RWPE1 (cell line): ENCODE measurements around the gene TSPO2.

Experiments used
- CTCF ChIA-PET: fragments of 350-600 bp; sonication (Branson Sonifier 250); formaldehyde crosslinking; extraction: SDS; loops from one replicate; lab custom pipeline; 2021; lab: Yijun Ruan, JAX
- POLR2A ChIA-PET: fragments of 400-600 bp; formaldehyde crosslinking; extraction: SDS; loops from one replicate; lab custom pipeline; 2020; ENCODE audit warnings: antibody characterized with exemption; ENCODE audit not compliant: low non-redundant PET; lab: Yijun Ruan, JAX
- DNase-seq: peaks from one replicate; pipeline ENCODE4 v3.0.0; 2012; ENCODE audit warnings: low spot score
- H3K27ac ChIP-seq: fragments of 450-650 bp; 2 replicates; pipeline ENCODE4 v1.5.1; 2017
- TF ChIP-seq, protein P1 (sequence below): fragments of 450-650 bp; conservative IDR thresholded peaks from 2 replicates; pipeline ENCODE4 v1.5.1; 2017; ENCODE audit warnings: low read depth, mild to moderate bottlenecking

Gene TSPO2

DNA sequence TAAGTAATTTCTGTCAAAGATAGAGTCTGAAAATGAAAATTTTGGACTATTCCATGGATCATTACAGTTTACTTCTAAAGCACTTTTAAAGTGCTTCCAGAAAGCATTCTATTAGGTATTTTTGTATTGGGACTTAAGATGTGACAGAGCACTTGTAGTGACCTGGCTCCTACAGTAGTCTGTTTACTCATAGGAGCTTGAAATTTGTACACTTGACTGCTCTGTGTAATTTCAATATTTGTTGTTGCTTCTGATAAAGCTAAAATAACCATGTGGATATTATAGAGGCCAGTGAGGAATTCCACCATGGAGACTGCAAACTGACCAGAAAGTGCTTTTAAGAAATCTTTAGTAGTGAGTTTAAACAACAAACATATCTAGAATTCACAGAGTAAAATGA, 40.8 kb downstream of the TSPO2 start:
- TF ChIP-seq, protein P1, sequence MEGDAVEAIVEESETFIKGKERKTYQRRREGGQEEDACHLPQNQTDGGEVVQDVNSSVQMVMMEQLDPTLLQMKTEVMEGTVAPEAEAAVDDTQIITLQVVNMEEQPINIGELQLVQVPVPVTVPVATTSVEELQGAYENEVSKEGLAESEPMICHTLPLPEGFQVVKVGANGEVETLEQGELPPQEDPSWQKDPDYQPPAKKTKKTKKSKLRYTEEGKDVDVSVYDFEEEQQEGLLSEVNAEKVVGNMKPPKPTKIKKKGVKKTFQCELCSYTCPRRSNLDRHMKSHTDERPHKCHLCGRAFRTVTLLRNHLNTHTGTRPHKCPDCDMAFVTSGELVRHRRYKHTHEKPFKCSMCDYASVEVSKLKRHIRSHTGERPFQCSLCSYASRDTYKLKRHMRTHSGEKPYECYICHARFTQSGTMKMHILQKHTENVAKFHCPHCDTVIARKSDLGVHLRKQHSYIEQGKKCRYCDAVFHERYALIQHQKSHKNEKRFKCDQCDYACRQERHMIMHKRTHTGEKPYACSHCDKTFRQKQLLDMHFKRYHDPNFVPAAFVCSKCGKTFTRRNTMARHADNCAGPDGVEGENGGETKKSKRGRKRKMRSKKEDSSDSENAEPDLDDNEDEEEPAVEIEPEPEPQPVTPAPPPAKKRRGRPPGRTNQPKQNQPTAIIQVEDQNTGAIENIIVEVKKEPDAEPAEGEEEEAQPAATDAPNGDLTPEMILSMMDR, result no peak
- no peak overlapping the region for H3K27ac ChIP-seq
- ChIA-PET POLR2A (interaction anchor here (0.5 kb wide), 1 partner anchor 227 kb away, joined by 3 read pairs; no protein-coding TSS in a partner anchor), CTCF (interaction anchor here (0.5 kb wide), 1 partner anchor 10 kb away, joined by 3 read pairs; no protein-coding TSS in a partner anchor)
- DNase-seq, result no peak

DNA sequence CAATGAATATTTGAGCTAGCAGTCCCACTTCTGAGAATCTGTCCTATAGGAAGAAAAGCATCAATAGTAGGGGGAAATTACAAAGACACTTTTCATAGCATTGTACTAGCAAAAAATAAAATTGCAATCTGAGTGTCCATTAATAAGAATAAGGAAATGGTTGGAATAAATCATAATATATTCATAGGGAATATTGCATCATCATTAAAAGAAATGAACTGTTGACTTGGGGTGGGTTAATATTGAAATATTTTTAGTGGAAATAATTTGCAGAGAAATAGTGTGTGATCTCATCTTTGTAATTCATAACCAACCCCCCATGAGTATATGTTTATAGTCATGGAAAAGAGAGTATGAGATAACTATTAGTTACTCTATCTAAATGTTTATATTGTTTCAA, 42.9 kb downstream of the TSPO2 start:
- TF ChIP-seq, protein P1, result no peak
- ChIA-PET CTCF (no interaction called here), POLR2A (no interaction called here)
- H3K27ac ChIP-seq, result no peak overlapping the region
- DNase-seq, result no peak

DNA sequence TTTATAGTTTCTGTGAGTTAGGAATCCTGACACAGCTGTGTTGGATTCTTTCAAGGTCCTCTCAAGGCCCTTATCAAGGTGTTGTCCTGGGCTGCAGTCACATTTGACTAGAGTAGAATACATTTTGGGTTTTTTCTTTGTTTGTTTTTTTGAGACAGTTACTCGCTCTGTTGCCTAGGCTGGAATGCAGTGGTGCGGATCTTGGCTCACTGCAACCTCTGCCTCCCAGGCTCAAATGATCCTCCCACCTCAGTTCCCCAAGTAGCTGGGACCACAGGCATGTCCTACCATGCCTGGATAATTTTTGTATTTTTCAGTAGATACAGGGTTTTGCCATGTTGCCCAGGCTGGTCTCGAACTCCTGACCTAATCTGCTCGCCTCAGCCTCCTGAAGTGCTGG, 46.2 kb downstream of the TSPO2 start:
- H3K27ac ChIP-seq, result 0 out of 2 replicates have a peak overlapping the region, but pooled peaks have one; percentile 7
- POLR2A ChIA-PET, result no interaction called here
- CTCF ChIA-PET, result interaction anchor here (0.6 kb wide), 1 partner anchor 17 kb away, joined by 3 read pairs; no protein-coding TSS in a partner anchor
- no peak for DNase-seq
- TF ChIP-seq, protein P1, result no peak

DNA sequence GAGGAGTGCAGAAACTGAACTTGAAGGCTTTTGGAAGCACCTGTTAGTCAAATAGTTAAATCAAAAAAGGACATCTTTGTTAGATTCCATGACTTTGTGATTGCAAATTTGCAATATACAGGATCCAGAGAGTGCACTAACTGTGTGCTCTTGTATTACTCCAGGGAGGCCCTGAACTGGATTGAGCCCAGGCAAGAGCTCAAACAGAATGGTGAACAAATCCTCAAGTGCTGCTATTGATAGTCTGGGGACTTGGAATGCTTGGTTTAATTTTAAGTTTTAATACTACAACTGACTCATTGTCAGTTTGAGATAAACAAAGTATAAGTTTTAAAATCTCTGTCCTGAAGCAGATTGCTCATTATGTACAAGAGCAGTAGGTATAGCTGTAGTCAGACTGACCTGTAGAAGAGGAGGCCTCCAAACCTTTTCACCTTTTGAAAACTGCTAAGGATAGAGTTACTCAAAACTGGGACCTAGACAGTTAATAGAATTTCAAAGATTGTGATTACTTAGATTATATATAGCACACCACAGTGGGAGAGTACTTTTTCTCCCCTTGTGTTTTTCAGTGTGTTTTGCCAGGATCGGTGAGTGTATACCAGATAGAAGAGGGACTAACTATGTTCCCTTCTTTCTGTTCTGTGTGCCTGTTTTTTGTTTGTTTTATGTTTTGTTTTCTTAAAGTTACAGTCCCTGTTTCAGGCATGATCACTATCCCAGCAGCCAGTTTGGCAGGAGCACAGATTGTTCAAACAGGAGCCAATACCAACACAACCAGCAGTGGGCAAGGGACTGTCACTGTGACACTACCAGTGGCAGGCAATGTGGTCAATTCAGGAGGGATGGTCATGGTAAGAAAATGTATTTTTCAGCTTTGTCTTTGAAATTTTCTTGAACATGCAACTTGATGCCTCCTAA, 48.8 kb downstream of the TSPO2 start:
- TF ChIP-seq, protein P1, result no peak
- CTCF ChIA-PET, result interaction anchor here (0.6 kb wide), 1 partner anchor 246 kb away, joined by 9 read pairs; no protein-coding TSS in a partner anchor

DNA sequence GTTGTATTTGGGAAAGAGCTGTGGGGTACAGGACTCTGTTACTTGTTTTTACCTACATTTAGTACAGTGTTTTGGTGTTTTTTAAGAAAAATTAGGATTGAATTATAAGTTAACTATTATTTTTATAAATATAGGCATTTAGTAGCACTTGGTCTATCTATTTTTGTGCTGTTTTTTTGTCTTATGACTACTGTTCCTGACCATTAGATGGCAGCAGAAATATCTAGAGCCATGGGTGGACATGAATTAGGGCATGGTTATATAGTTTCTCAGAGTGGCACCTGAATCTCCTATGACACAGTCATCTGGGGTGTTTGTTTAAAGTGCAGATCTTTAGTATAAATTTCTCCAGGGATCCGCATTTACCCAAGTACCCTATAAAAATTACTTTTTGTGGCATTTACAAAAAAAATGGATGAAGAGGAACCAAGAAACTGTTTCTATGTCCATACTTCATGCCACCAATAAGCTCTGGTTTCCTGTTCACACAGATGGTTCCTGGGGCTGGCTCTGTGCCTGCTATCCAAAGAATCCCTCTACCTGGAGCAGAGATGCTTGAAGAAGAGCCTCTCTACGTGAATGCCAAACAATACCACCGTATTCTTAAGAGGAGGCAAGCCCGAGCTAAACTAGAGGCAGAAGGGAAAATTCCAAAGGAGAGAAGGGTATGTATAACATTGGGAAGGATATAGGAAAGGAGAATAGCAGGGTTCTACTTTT, 50.3 kb downstream of the TSPO2 start:
- DNase-seq, result no peak
- ChIA-PET CTCF (interaction anchor here (0.7 to 1.9 kb wide), 3 partner anchors 12 to 90 kb away, joined by 4 to 8 read pairs (median 6); no protein-coding TSS in a partner anchor), POLR2A (no interaction called here)
- no peak overlapping the region for H3K27ac ChIP-seq
- TF ChIP-seq, protein P1, result peak; percentile 31

More for the DNA sequence above, 48.8 kb downstream of the TSPO2 start:
- no peak for DNase-seq
- POLR2A ChIA-PET, result no interaction called here
- no peak overlapping the region for H3K27ac ChIP-seq

DNA sequence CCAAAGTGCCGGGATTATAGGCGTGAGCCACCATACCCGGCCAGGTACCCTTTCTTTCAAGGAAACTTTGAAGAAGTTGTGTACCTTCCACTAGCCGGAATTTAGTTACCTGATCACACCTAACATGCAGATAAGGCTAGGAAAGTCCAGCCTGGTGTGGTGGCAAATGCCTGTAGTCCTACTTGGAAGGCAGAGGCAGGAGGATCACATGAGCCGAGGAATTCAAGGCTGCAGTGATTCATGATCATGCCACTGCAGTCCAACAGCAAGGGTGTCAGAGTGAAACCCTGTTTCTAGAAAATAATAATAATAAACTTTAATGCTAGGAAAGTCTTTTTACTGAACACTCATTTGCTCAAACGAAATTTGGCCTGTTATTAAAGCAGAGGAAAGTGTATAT, 51.5 kb downstream of the TSPO2 start:
- CTCF ChIA-PET, result interaction anchor here (0.6 to 0.7 kb wide), 3 partner anchors 11 to 146 kb away, joined by 3 to 6 read pairs (median 3); no protein-coding TSS in a partner anchor
- no peak for DNase-seq
- no peak overlapping the region for H3K27ac ChIP-seq
- POLR2A ChIA-PET, result no interaction called here
- TF ChIP-seq, protein P1, result no peak
